Vagina (tissue), 2 donors: ENCODE measurements around the gene VSTM2B. TPM values are rescaled to one million over a fixed set of nuclear protein-coding genes. Genes with fewer than 3 reads are reported as not detected.

Experiments used
- DNase-seq, 2 donors: peaks; one replicate each; pipeline ENCODE4 v3.0.0-alpha.2; 2017; ENCODE audit errors: extremely low spot score in 2 of 2
- H3K27ac ChIP-seq: fragments of 200-600 bp; sonication (generic); one replicate; pipeline ENCODE4 v1.5.1; 2019
- H3K27me3 ChIP-seq: fragments of 200-600 bp; sonication (generic); one replicate; pipeline ENCODE4 v1.5.1; 2019
- H3K36me3 ChIP-seq, 2 donors: fragments of 200-600 bp; sonication (generic); one replicate each; pipeline ENCODE4 v1.5.1; 2017 to 2019
- H3K4me1 ChIP-seq: fragments of 200-600 bp; sonication (generic); one replicate; pipeline ENCODE4 v1.5.1; 2019
- H3K4me3 ChIP-seq, 2 donors: fragments of 200-600 bp; sonication (generic); 1 replicate in 1 of 2; 2 replicates in 1 of 2; pipeline ENCODE4 v1.5.1; 2016 to 2019
- H3K9me3 ChIP-seq: fragments of 200-600 bp; sonication (generic); one replicate; pipeline ENCODE4 v1.5.1; 2019
- POLR2A ChIP-seq, 2 donors: fragments of 450-650 bp; IDR thresholded peaks; one replicate each; pipeline ENCODE4 v1.6.1; 2017; ENCODE audit warnings: antibody characterized with exemption in 2 of 2, mild to moderate bottlenecking in 2 of 2, moderate library complexity in 2 of 2
- POLR2AphosphoS5 ChIP-seq, 2 donors: sonication (generic); formaldehyde crosslinking; IDR thresholded peaks; one replicate each; pipeline ENCODE4 v1.9.0; 2017; ENCODE audit warnings: antibody characterized with exemption in 2 of 2, mild to moderate bottlenecking in 2 of 2, low read depth in 1 of 2; ENCODE audit not compliant: insufficient read depth in 1 of 2
- intact Hi-C: fragments of 100-400 bp; cut with DNase I; formaldehyde crosslinking; loops from one replicate; pipeline ENCODE4 v1.15.1; 2023
- total RNA-seq: library from RNA; depleted of rRNA; stranded (reverse); fragments of >200 nt; gene quantifications from one replicate; pipeline ENCODE4 v1.2.3, GENCODE V29; 2016
- TF ChIP-seq, protein P1 (sequence below), 3 experiments: fragments of 450-650 bp in 2 of 3; fragments of 200-600 bp in 1 of 3; sonication (generic) in 1 of 3; IDR thresholded peaks; one replicate each; pipeline ENCODE4 v1.5.1; 2017 to 2019; ENCODE audit warnings: antibody characterized with exemption in 3 of 3, mild to moderate bottlenecking in 2 of 3, moderate library complexity in 2 of 3

Gene VSTM2B
- total RNA-seq, 1 donor from 2014 or later, result 0.98 TPM

DNA sequence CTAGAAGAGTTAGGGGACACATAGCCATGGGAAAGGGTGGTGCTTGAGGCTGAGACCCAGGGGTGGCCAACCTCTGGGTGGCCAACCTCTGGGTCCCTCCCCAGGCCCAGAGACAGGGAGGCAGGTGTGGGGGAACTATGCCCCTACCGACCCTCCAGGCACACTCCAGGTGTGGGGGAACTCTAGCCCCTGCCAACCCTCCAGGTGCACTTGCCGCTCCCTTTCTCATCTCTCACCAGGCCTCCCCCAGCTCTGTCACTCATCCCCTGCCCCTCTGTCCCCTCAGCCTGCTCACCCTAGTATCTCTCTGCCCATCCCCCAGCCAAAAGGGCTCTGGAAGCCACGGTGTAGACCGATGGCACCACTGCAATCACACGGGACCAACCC lies 10.6 kb upstream of the VSTM2B start:
- Histone ChIP-seq H3K4me3 (no peak overlapping the region), H3K4me1 (no peaks in the 10 kb centered on the region), H3K9me3 (no peaks in the 10 kb centered on the region), H3K27ac (no peak overlapping the region), H3K27me3 (no peaks in the 10 kb centered on the region), H3K36me3 (no peaks in the 10 kb centered on the region)
- intact Hi-C loops, result loop anchor here (5.0 kb wide), 1 partner anchor 783 kb away; no protein-coding TSS in a partner anchor
- DNase-seq, result no peak
- TF ChIP-seq POLR2A (IDR thresholded peaks at IDR 0.05), result no peak

DNA sequence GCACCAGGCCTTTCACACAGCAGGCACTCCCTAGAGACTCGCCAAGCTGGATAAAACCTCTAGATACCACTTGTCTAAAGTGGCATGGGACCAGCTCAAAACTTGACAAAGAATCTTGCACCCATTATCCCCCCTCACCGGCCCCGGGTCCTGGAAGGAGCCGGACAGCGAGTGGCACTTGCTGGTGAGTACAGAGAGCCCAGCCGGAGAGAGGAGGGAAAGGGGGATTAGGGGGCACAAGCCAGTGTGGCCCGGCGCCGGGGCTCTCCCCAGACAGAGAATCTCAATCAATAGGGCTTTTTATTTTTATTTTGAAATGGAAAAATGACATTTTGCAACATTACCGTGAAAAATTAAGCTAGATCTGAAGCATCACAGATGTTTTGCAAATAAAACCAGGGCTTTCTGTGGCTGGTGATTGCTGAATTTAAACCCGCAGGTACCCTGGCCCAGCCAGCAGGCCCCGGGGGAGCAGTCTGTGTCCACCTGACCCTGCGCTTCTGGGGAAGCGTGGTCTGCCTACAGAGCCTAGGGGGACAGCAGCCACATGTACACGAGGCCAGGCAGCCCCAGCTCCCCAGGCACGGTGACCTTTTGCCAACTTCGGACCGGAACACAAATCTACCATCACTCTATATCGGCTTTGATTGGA lies 10.0 kb upstream of the VSTM2B start:
- DNase-seq, result no peak
- Histone ChIP-seq H3K9me3 (no peaks in the 10 kb centered on the region), H3K4me1 (no peaks in the 10 kb centered on the region), H3K27me3 (no peaks in the 10 kb centered on the region), H3K4me3 (no peak overlapping the region), H3K27ac (no peak overlapping the region), H3K36me3 (no peaks in the 10 kb centered on the region)
- intact Hi-C loops, result loop anchor here (5.0 kb wide), 1 partner anchor 784 kb away; no protein-coding TSS in a partner anchor
- TF ChIP-seq, protein P1, sequence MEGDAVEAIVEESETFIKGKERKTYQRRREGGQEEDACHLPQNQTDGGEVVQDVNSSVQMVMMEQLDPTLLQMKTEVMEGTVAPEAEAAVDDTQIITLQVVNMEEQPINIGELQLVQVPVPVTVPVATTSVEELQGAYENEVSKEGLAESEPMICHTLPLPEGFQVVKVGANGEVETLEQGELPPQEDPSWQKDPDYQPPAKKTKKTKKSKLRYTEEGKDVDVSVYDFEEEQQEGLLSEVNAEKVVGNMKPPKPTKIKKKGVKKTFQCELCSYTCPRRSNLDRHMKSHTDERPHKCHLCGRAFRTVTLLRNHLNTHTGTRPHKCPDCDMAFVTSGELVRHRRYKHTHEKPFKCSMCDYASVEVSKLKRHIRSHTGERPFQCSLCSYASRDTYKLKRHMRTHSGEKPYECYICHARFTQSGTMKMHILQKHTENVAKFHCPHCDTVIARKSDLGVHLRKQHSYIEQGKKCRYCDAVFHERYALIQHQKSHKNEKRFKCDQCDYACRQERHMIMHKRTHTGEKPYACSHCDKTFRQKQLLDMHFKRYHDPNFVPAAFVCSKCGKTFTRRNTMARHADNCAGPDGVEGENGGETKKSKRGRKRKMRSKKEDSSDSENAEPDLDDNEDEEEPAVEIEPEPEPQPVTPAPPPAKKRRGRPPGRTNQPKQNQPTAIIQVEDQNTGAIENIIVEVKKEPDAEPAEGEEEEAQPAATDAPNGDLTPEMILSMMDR (IDR thresholded peaks at IDR 0.05), result no peak

DNA sequence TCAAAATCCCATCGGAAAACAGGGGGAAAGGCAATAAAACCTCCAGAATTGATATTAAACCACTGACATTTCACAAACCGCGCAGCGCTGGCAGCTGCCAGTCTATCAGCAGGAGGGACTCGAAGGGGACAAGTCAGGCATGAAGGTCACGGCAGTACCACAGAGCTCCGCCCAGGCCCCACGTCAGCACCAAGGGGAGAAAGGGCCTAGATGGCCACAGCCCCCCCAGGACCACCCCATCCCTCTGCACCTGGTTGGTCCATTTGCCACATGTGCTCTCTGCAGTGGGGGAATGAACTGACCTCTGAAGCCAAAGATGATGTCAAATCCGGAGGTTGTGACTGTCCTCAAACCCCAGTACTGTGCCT lies 9.5 kb upstream of the VSTM2B start:
- Histone ChIP-seq H3K4me1 (no peaks in the 10 kb centered on the region), H3K9me3 (no peaks in the 10 kb centered on the region), H3K4me3 (no peak overlapping the region), H3K36me3 (no peaks in the 10 kb centered on the region), H3K27ac (no peak overlapping the region), H3K27me3 (no peaks in the 10 kb centered on the region)
- TF ChIP-seq POLR2AphosphoS5 (IDR thresholded peaks at IDR 0.05; ENCODE audit: insufficient read depth in 1 of 2, low read depth in 1 of 2), result no peak
- DNase-seq, result no peak
- intact Hi-C loops, result loop anchor here (5.0 kb wide), 1 partner anchor 784 kb away; no protein-coding TSS in a partner anchor

DNA sequence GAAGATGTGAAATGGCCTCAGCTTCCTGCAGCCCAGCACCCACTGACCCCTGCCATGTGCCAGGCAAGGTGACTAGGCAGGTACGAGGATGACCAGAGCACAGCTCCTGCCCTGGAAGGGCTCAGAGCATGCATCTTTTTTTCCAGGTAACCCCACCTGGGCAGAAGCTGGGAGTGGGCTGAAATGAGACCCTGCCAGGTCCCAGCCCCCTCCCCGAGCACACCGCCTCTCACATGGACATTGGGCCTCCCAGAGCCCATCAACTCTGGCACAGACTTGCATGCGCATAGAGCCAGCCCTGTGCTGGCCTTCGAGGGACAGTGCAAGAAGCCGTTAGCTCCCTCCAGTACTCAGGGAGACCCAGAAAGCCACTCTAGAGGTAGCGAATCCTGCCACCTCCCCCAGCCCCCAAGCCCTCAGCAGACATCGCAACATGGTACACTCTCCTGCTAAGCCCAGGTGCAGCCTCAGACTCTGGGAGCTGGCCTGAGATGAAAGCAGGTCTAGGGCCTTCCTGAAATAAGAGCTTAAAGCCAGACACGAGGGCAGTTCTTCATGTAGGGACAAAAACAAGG lies 8.9 kb upstream of the VSTM2B start:
- Histone ChIP-seq H3K4me3 (no peak overlapping the region), H3K9me3 (no peaks in the 10 kb centered on the region), H3K36me3 (no peaks in the 10 kb centered on the region), H3K27ac (no peak overlapping the region), H3K4me1 (no peaks in the 10 kb centered on the region), H3K27me3 (no peaks in the 10 kb centered on the region)
- intact Hi-C loops, result loop anchor here (5.0 kb wide), 1 partner anchor 785 kb away; no protein-coding TSS in a partner anchor
- TF ChIP-seq POLR2AphosphoS5 (IDR thresholded peaks at IDR 0.05; ENCODE audit: insufficient read depth in 1 of 2, low read depth in 1 of 2) (no peak), POLR2A (IDR thresholded peaks at IDR 0.05) (no peak)
- TF ChIP-seq, protein P1 (IDR thresholded peaks at IDR 0.05), result no peak
- no peak for DNase-seq

DNA sequence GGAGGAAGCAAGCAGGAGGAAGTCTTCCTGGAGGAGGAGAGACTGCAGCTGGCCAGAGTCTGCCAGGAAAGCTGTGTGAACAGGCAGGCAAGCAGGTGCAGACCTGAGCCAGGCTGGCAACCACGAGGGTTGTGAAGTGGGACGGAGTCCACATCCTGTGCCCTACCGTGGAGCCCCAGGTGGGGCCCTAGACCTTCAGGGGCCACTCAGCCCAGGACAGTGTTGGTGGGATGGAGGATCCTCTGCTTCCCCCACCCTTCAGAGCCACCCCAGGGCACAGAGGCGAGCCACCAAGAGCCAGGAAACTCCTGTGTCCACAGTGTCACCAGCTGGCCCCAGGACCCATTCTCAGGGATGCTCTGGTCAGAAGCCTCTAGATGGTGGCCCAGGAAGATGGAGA lies 8.4 kb upstream of the VSTM2B start:
- H3K4me3 ChIP-seq, result no peak overlapping the region
- DNase-seq, result no peak
- no peak for TF ChIP-seq POLR2A (IDR thresholded peaks at IDR 0.05)
- TF ChIP-seq, protein P1 (IDR thresholded peaks at IDR 0.05), result no peak
- TF ChIP-seq POLR2AphosphoS5 (IDR thresholded peaks at IDR 0.05; ENCODE audit: insufficient read depth in 1 of 2, low read depth in 1 of 2), result no peak
- no peaks in the 10 kb centered on the region for H3K4me1 ChIP-seq
- intact Hi-C loops, result loop anchor here (5.0 kb wide), 1 partner anchor 785 kb away; no protein-coding TSS in a partner anchor
- H3K36me3 ChIP-seq, result no peaks in the 10 kb centered on the region
- no peaks in the 10 kb centered on the region for H3K27me3 ChIP-seq
- no peaks in the 10 kb centered on the region for H3K9me3 ChIP-seq
- H3K27ac ChIP-seq, result no peak overlapping the region

DNA sequence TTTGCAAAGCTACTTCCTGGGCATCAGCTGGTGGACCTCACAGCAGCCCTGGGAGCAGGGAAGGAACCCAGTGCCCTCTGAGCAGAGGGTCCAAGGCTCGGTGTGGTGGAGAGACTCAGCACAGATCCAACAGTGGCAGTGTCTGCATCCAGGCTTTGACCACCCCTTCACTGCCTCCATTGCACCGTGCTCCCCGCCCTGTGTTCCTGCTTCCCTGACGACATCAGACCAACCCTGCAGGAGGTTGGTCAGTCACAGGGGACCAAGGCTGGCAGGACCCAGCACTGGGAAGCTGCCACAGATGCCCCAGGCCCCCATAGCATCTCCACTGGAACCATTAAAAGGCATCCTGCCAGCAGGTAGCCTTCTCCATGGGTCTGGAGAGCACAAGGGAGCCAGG lies 7.8 kb upstream of the VSTM2B start:
- no peak overlapping the region for H3K4me3 ChIP-seq
- H3K27me3 ChIP-seq, result no peaks in the 10 kb centered on the region
- intact Hi-C loops, result loop anchor here (5.0 kb wide), 1 partner anchor 786 kb away; no protein-coding TSS in a partner anchor
- no peak for DNase-seq
- no peaks in the 10 kb centered on the region for H3K4me1 ChIP-seq
- H3K27ac ChIP-seq, result no peak overlapping the region
- no peaks in the 10 kb centered on the region for H3K36me3 ChIP-seq
- TF ChIP-seq POLR2AphosphoS5 (IDR thresholded peaks at IDR 0.05; ENCODE audit: insufficient read depth in 1 of 2, low read depth in 1 of 2) (no peak), POLR2A (IDR thresholded peaks at IDR 0.05) (no peak)
- TF ChIP-seq, protein P1 (IDR thresholded peaks at IDR 0.05), result no peak
- H3K9me3 ChIP-seq, result no peaks in the 10 kb centered on the region
